ENCODE measurements around the gene IGF2R. TPM values are rescaled to one million over a fixed set of nuclear protein-coding genes. Genes with fewer than 3 reads are reported as not detected.

Gene IGF2R
- total and polyA plus RNA-seq, 2 of the 13 experiments (the other 11 are each of a cell fraction or from before 2014, with no cell fraction given) = 38.3 to 70.0 TPM

DNA sequence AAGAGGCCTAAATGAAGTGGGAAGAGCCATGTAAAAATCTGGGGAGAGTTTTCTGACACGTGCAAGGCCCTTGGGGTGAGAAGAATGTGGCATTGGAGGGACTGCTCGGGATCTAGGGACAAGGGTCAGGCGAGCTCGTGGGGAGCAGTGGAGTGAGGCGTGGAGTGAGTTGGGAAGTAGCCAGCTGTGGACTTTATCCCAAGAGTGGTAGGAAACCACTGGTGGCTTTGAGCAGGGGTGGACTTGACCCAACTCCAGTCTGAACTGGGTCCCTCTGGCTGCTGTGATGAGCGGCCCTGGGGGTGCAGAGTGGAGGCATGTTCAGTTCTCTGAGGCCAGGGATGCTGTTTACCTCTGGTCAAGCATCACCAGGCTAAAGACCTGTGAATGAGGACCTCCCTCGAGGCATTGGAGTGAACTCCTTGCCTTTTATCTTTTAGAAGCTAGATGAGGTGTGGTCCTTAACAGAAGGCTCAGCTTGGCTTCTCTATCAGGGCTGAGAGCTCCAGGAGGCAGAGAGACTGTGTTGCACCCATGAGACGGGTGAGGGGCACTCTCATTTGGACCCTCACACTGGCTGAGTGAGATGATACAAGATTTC lies 173.3 kb downstream of the IGF2R start:
- Histone ChIP-seq H3K9ac (ENCODE audit: insufficient read depth, low read depth, low read length) (no peak overlapping the region), H3K27me3 (ENCODE audit: control insufficient read depth in 1 of 2, insufficient read depth in 2 of 2, low read length in 2 of 2) (no peaks in the 10 kb centered on the region), H3K9me3 (ENCODE audit: low read length) (no peaks in the 10 kb centered on the region), H3K36me3 (replicated peaks in 1 of 2; ENCODE audit: control insufficient read depth in 1 of 2, insufficient read depth in 2 of 2, low read length in 2 of 2) (no peaks in the 10 kb centered on the region), H3K4me3 (replicated peaks in 1 of 3; ENCODE audit: insufficient read depth in 1 of 3, low read depth in 2 of 3, low read length in 3 of 3) (no peak overlapping the region), H3K4me1 (ENCODE audit: insufficient read depth, low read length) (peaks cover 38% of the 10 kb centered on the region), H3K79me2 (ENCODE audit: insufficient read depth, low read length) (no peaks in the 10 kb centered on the region), H2AFZ (ENCODE audit: low read length) (no peak overlapping the region), H3K27ac (ENCODE audit: extremely low read length, insufficient read depth, low read length) (no peak overlapping the region), H4K20me1 (ENCODE audit: insufficient read depth, low read length) (no peaks in the 10 kb centered on the region), H3K4me2 (ENCODE audit: low read depth, low read length) (no peak overlapping the region)
- TF ChIP-seq MAFG (CRISPR knock-in tag; IDR thresholded peaks at IDR 0.05) (no peak), ZSCAN9 (CRISPR knock-in tag; IDR thresholded peaks at IDR 0.05; ENCODE audit: borderline replicate concordance) (no peak), HOXA3 (CRISPR knock-in tag; IDR thresholded peaks at IDR 0.05) (no peak)
- TF ChIP-seq, protein P1, sequence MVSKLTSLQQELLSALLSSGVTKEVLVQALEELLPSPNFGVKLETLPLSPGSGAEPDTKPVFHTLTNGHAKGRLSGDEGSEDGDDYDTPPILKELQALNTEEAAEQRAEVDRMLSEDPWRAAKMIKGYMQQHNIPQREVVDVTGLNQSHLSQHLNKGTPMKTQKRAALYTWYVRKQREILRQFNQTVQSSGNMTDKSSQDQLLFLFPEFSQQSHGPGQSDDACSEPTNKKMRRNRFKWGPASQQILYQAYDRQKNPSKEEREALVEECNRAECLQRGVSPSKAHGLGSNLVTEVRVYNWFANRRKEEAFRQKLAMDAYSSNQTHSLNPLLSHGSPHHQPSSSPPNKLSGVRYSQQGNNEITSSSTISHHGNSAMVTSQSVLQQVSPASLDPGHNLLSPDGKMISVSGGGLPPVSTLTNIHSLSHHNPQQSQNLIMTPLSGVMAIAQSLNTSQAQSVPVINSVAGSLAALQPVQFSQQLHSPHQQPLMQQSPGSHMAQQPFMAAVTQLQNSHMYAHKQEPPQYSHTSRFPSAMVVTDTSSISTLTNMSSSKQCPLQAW (CRISPR knock-in tag; IDR thresholded peaks at IDR 0.05) = no peak
- WGBS (ENCODE audit: low lambda C conversion rate) = 54% methylated on average over 7 of the region's 8 CpGs
- ChIA-PET POLR2A (no interaction called here), CTCF (ENCODE audit: low intra/inter-chr PET ratio, low total read pairs) (no interaction called here)
- in situ Hi-C loops (cut with HindIII; ENCODE audit: extremely low pct_ligation_motif_present, low pct_unique_long_range_greater_than_20kb) (loop anchor here (5.0 kb wide), 1 partner anchor 315 kb away; no protein-coding TSS in a partner anchor), intact Hi-C loops (cut with micrococcal nuclease; ENCODE audit: unreplicated experiment) (no loop called here)
- BruUV-seq (replicated peaks) = no TSS peak
- FAIRE-seq (no peak), ATAC-seq (no peak), DNase-seq (ENCODE audit: low spot score) (no peak)

DNA sequence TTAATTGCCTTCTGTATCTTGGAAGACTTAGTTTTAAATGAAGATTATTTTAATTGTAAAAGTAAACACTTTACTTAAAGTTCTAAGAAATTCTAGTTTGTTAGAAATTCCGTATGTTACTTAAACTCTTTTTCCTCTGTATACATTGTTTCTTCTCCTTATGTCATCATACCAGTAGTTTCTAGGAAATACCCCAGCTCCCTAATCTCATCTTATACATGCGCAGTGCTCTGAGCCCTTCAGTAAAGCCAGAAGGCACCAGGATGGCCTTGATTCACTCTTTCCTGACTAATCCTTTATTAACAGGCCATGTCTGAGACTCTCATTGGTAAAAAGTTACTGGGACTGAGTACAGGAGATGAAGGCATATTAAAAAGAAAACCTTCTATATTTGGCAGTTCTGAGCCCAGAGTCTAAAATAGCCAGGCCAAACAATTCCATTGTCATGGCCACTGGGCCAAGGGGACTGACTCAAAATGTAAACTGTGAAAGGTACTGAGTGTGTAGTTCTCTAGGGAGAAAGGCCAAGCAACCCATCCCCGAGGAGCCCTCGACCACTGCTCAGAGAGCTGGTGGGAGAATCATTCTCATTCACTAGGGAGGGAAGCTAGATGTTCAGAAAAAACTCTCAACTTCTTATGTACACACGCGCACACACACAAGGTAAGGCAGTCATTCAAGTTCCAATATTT lies 177.7 kb downstream of the IGF2R start:
- Histone ChIP-seq H4K20me1 (ENCODE audit: insufficient read depth, low read length) (no peaks in the 10 kb centered on the region), H3K27ac (ENCODE audit: extremely low read length, insufficient read depth, low read length) (no peak overlapping the region), H3K79me2 (ENCODE audit: insufficient read depth, low read length) (no peaks in the 10 kb centered on the region), H3K4me2 (ENCODE audit: low read depth, low read length) (no peak overlapping the region), H3K9me3 (ENCODE audit: low read length) (no peaks in the 10 kb centered on the region), H2AFZ (ENCODE audit: low read length) (no peak overlapping the region), H3K9ac (ENCODE audit: insufficient read depth, low read depth, low read length) (no peak overlapping the region), H3K36me3 (replicated peaks in 1 of 2; ENCODE audit: control insufficient read depth in 1 of 2, insufficient read depth in 2 of 2, low read length in 2 of 2) (no peaks in the 10 kb centered on the region), H3K4me3 (replicated peaks in 1 of 3; ENCODE audit: insufficient read depth in 1 of 3, low read depth in 2 of 3, low read length in 3 of 3) (no peak overlapping the region), H3K4me1 (ENCODE audit: insufficient read depth, low read length) (peaks cover 7% of the 10 kb centered on the region; the same call in 1 of the 2 replicates), H3K27me3 (ENCODE audit: control insufficient read depth in 1 of 2, insufficient read depth in 2 of 2, low read length in 2 of 2) (no peaks in the 10 kb centered on the region)
- no peak for DNase-seq (ENCODE audit: low spot score)
- ATAC-seq = no peak
- FAIRE-seq = no peak
- BruUV-seq (replicated peaks) = no TSS peak
- POLR2A ChIA-PET = no interaction called here
- TF ChIP-seq, protein P2, sequence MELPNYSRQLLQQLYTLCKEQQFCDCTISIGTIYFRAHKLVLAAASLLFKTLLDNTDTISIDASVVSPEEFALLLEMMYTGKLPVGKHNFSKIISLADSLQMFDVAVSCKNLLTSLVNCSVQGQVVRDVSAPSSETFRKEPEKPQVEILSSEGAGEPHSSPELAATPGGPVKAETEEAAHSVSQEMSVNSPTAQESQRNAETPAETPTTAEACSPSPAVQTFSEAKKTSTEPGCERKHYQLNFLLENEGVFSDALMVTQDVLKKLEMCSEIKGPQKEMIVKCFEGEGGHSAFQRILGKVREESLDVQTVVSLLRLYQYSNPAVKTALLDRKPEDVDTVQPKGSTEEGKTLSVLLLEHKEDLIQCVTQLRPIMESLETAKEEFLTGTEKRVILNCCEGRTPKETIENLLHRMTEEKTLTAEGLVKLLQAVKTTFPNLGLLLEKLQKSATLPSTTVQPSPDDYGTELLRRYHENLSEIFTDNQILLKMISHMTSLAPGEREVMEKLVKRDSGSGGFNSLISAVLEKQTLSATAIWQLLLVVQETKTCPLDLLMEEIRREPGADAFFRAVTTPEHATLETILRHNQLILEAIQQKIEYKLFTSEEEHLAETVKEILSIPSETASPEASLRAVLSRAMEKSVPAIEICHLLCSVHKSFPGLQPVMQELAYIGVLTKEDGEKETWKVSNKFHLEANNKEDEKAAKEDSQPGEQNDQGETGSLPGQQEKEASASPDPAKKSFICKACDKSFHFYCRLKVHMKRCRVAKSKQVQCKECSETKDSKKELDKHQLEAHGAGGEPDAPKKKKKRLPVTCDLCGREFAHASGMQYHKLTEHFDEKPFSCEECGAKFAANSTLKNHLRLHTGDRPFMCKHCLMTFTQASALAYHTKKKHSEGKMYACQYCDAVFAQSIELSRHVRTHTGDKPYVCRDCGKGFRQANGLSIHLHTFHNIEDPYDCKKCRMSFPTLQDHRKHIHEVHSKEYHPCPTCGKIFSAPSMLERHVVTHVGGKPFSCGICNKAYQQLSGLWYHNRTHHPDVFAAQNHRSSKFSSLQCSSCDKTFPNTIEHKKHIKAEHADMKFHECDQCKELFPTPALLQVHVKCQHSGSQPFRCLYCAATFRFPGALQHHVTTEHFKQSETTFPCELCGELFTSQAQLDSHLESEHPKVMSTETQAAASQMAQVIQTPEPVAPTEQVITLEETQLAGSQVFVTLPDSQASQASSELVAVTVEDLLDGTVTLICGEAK (IDR thresholded peaks at IDR 0.05) = no peak
- TF ChIP-seq, protein P2 (CRISPR knock-in tag; IDR thresholded peaks at IDR 0.05) = no peak
- intact Hi-C loops (cut with micrococcal nuclease; ENCODE audit: unreplicated experiment) (no loop called here), in situ Hi-C loops (cut with HindIII; ENCODE audit: extremely low pct_ligation_motif_present, low pct_unique_long_range_greater_than_20kb) (no loop called here)
- CTCF ChIA-PET (ENCODE audit: low intra/inter-chr PET ratio, low total read pairs) = no interaction called here
- WGBS (ENCODE audit: low lambda C conversion rate) = 86% methylated on average over 6 of the region's 6 CpGs

Measured in HepG2 (cell line).